ENCODE results near the gene TUBA1B. TPM values are rescaled to one million over a fixed set of nuclear protein-coding genes. Genes with fewer than 3 reads are reported as not detected.
A peak's percentile ranks its signal among the peaks of the same experiment; 100 is the strongest.

TUBA1B gene
- total RNA-seq, 2 experiments from 2014 or later = 1,691 to 1,705 TPM

DNA sequence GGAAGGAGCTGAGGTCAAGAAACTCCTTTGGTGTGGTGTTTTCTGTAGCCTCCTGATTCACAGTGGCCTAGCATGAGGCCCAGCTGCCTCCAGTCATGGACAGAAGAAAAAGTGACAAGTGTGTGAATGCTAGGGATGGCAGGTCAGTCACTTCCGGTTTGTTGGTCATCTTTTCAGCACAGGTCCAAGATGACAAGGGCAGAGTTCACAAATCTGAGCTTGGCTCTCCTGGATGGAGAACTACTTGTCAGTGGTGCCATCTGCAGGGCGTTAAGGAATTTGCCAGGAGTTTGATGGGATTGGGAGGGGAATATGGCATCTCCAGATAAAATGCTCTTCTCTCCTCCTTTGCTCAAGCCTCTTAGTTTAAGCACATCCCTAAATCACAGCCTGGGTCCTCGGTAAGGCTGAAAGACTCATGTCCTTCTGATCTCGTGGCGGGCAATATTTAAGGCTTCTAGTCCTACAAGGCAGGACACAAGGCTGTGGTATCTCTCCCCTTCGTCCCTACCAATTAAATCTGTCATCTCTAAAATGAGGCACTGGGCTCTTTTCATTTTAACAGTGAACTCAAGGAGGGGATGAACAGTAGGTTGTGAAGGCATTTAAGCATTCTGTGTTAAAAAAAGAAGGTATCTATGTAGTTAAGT is 10.0 kb downstream of the TUBA1B start:
- POLR2A ChIA-PET = interaction anchor here (1.0 to 4.4 kb wide), 2 partner anchors 10 to 13 kb away, joined by 3 to 43 read pairs; partner anchors contain the start of gene TUBA1B

GRCh38 chr12:49111206-49111605 is 20.0 kb downstream of the TUBA1B start:
- CTCF ChIA-PET = interaction anchor here (1.0 to 5.8 kb wide), 17 partner anchors 9 to 124 kb away, joined by 3 to 46 read pairs (median 5); partner anchors contain the start of genes DHH, RHEBL1 and TUBA1B
- Mint-ChIP-seq H3K4me3 (peak overlapping the region; percentile 88), H3K9me3 (no peaks in the 10 kb centered on the region), H3K27ac (peak overlapping the region; percentile 82), H3K27me3 (peaks cover 2% of the 10 kb centered on the region), H3K4me1 (peaks cover 29% of the 10 kb centered on the region), H3K36me3 (ENCODE audit: low read depth) (peaks cover 10% of the 10 kb centered on the region)
- DNase-seq = no peak
- POLR2A ChIA-PET = interaction anchor here (1.0 to 6.7 kb wide), 12 partner anchors 9 to 77 kb away, joined by 3 to 132 read pairs (median 8); partner anchors contain the start of genes DHH, RHEBL1, TUBA1A and TUBA1B

More for the DNA sequence above, 10.0 kb downstream of the TUBA1B start:
- Mint-ChIP-seq H3K27ac (no peak overlapping the region), H3K9me3 (no peaks in the 10 kb centered on the region), H3K27me3 (peaks cover 3% of the 10 kb centered on the region), H3K36me3 (ENCODE audit: low read depth) (peaks cover 4% of the 10 kb centered on the region), H3K4me3 (no peak overlapping the region), H3K4me1 (no peaks in the 10 kb centered on the region)
- DNase-seq = no peak
- CTCF ChIA-PET = interaction anchor here (0.7 kb wide), 1 partner anchor 9 kb away, joined by 3 read pairs; no protein-coding TSS in a partner anchor

GRCh38 chr12:49110464-49111155 is 20.6 kb downstream of the TUBA1B start, which contains the start of gene LMBR1L:
LMBR1L (minus strand) TSS chr12:49110847; CDS start chr12:49110555, 292 bp downstream.
- peak within 1 kb of the TSS; percentile 82 for H3K27ac Mint-ChIP-seq
- CTCF ChIA-PET = interaction anchor here (1.0 to 5.8 kb wide), 18 partner anchors 10 to 125 kb away, joined by 3 to 46 read pairs (median 5); partner anchors contain the start of genes DHH, RHEBL1 and TUBA1B
- peaks cover 31% of the 10 kb centered on the region for H3K4me1 Mint-ChIP-seq
- H3K4me3 Mint-ChIP-seq = peak within 1 kb of the TSS; percentile 88
- DNase-seq = peak; percentile 97
- POLR2A ChIA-PET = interaction anchor here (0.8 to 6.7 kb wide), 16 partner anchors 9 to 154 kb away, joined by 3 to 132 read pairs (median 8); partner anchors contain the start of genes DHH, RHEBL1, TUBA1A and TUBA1B
- peaks cover 11% of the 10 kb centered on the region for H3K36me3 Mint-ChIP-seq (ENCODE audit: low read depth)
- peaks cover 2% of the 10 kb centered on the region for H3K27me3 Mint-ChIP-seq
- H3K9me3 Mint-ChIP-seq = no peaks in the 10 kb centered on the region

DNA sequence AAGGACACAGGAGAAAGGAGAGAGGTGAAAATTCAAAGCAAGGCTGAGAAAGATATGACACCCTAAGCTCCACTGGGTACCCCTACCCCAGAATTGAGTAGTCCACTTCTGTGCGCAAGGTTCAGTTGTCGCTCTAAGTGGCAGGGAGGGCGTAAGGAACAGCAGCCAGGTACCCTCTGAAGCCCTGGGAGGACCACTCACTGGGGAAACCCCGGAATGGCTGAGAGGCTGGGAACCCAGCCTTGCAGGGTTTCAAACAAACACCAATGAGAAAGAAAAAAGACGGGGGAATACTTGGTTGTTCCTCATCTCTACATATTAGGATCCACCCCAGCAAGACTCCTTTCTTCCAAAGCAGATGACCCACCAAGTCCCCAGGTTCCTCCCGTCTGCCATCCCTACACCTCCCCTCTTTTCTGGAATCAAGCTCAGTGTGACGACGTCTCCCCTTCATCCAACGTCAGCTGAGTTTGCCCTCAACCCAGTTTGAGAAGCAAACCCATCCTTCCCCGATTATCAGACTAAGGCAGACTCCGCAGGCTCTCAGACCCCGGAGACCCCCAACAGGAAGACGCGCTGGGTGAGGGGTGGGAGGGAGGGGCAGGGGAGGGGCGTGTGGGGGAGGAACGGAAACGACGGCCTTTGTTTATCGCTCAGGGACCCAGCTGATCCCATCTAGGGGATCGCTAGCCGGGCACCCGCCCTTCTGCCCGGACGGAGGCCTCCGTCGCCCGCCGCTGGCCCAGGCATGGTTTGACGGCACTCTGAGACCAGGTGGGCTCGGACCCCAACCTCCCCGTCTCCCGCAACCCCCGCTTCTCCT is 21.3 kb downstream of the TUBA1B start:
- Mint-ChIP-seq H3K9me3 (no peaks in the 10 kb centered on the region), H3K27me3 (no peaks in the 10 kb centered on the region), H3K36me3 (ENCODE audit: low read depth) (peaks cover 11% of the 10 kb centered on the region), H3K4me3 (peak overlapping the region; percentile 88), H3K27ac (peak overlapping the region; percentile 82), H3K4me1 (peaks cover 31% of the 10 kb centered on the region)
- ChIA-PET POLR2A (interaction anchor here (0.8 to 6.7 kb wide), 16 partner anchors 9 to 155 kb away, joined by 3 to 132 read pairs (median 8); partner anchors contain the start of genes DHH, RHEBL1, TUBA1A and TUBA1B), CTCF (interaction anchor here (1.0 to 5.8 kb wide), 14 partner anchors 10 to 125 kb away, joined by 3 to 46 read pairs (median 5); partner anchors contain the start of genes DHH, RHEBL1 and TUBA1B)
- DNase-seq = peak; percentile 35

DNA sequence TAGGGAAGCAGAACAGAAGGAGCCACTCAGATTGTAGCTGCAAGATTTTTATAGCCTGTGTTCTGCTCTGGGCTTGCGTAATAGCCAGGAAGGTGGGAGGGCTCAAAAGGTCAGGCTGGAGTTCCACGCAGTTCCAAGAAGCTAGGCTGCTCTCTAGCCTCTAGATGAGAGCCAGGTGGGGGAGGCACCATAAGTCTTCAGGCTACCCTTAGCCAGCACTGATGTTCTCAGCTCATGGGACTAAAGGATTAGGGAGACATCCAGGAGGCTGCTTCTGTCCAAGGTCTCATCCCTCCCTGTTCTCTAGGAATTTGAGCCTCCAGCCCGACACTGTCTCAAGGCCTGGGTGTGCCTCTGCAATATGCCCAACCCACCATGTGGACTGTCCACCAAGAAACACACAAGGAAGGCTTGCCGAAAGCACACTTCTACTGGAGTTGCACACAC is 22.2 kb downstream of the TUBA1B start:
- ChIA-PET POLR2A (interaction anchor here (0.7 to 6.7 kb wide), 6 partner anchors 12 to 61 kb away, joined by 3 to 132 read pairs (median 14); partner anchors contain the start of genes DHH and TUBA1B), CTCF (interaction anchor here (1.0 to 5.8 kb wide), 8 partner anchors 11 to 188 kb away, joined by 3 to 46 read pairs (median 26); partner anchors contain the start of genes DHH, RHEBL1 and TUBA1B)
- Mint-ChIP-seq H3K36me3 (ENCODE audit: low read depth) (peaks cover 14% of the 10 kb centered on the region), H3K9me3 (no peaks in the 10 kb centered on the region), H3K4me3 (peak overlapping the region; percentile 88), H3K27ac (no peak overlapping the region), H3K4me1 (peaks cover 33% of the 10 kb centered on the region), H3K27me3 (no peaks in the 10 kb centered on the region)
- no peak for DNase-seq

DNA sequence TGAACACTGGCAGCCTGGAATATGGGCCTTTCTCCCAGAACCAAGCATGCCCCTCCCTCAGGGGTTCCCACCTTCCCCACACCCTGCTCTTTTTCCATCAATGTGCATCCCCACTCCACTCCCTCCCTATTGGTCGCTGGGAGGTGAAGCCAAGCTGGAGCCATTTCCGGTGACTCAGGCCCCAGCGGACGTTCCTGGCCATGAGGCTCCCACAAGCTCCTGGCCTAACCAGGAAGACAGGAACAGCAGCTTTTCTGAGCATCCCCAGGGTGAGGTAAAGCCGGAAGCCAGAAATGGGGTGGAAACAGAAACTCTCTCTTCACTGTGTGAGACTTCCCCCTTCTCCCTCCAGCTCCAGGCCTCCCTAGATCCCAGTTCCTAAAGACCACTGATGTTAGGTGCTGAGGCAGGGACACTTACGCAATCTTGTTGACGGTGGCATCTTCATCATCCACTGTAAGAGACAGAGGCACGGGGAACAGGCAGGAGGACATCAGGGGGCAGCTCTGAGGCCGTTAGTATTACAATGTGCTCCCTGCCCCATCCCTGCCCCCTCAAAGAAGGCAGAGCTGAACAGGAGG is 25.6 kb downstream of the TUBA1B start:
- POLR2A ChIA-PET = interaction anchor here (1.3 to 9.1 kb wide), 3 partner anchors 26 to 253 kb away, joined by 3 to 81 read pairs (median 7); partner anchors contain the start of genes DDX23, TUBA1A and TUBA1B
- peaks cover 33% of the 10 kb centered on the region for H3K36me3 Mint-ChIP-seq (ENCODE audit: low read depth)
- H3K27ac Mint-ChIP-seq = no peak overlapping the region
- no peaks in the 10 kb centered on the region for H3K27me3 Mint-ChIP-seq
- peaks cover 28% of the 10 kb centered on the region for H3K4me1 Mint-ChIP-seq
- H3K4me3 Mint-ChIP-seq = no peak overlapping the region
- CTCF ChIA-PET = interaction anchor here (0.7 to 2.4 kb wide), 4 partner anchors 12 to 117 kb away, joined by 4 to 10 read pairs (median 4); partner anchors contain the start of genes DHH and RHEBL1
- H3K9me3 Mint-ChIP-seq = no peaks in the 10 kb centered on the region
- no peak for DNase-seq

DNA sequence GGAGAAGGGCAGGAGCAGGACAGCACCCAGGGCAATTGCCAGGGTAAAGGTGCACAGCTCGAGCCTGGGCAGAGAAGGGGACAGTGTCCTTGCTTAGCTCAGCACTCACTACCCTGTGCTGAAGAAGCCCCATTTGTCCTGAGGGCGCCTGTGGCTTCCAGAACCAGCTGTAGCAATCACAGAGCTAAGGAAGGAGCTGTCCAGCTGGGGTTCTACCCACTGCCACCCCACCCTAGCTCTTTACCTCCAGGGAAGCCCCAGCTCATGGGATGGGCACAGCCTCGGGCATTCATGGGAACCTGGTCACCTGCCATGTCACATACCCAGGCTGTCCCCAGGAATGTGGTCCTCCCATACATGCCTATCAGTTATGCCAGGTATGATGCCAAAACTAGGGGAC is 26.4 kb downstream of the TUBA1B start:
- ChIA-PET POLR2A (interaction anchor here (1.0 to 9.1 kb wide), 4 partner anchors 18 to 253 kb away, joined by 3 to 81 read pairs (median 5); partner anchors contain the start of genes DDX23, TUBA1A and TUBA1B), CTCF (interaction anchor here (1.5 to 2.4 kb wide), 3 partner anchors 12 to 35 kb away, joined by 4 to 10 read pairs (median 5); partner anchors contain the start of gene RHEBL1)
- Mint-ChIP-seq H3K36me3 (ENCODE audit: low read depth) (peaks cover 39% of the 10 kb centered on the region), H3K4me1 (peaks cover 26% of the 10 kb centered on the region), H3K27me3 (no peaks in the 10 kb centered on the region), H3K27ac (no peak overlapping the region), H3K4me3 (no peak overlapping the region), H3K9me3 (no peaks in the 10 kb centered on the region)
- no peak for DNase-seq

DNA sequence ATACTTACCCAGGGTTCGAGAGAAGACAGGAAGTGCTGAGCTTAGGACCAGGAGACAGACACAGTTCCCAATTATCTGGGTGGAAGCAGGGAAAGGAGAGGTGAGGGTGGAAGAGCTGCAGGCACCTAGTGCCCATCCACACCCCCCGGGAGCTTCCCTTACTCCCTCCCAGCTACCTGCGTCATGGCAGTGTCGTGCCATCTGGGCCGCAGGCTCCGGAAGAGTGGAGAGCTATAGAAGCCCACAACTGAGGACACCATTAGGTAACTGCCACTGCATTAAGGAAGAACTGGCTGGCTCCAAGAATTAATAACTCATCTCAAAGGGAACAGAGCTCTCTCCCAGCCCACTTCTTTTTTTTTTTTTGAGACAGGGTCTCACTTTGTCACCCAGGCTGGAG is 30.8 kb downstream of the TUBA1B start:
- H3K27me3 Mint-ChIP-seq = peaks cover 4% of the 10 kb centered on the region
- H3K9me3 Mint-ChIP-seq = no peaks in the 10 kb centered on the region
- ChIA-PET POLR2A (interaction anchor here (1.2 to 9.1 kb wide), 5 partner anchors 10 to 57 kb away, joined by 5 to 81 read pairs (median 5); partner anchors contain the start of genes LMBR1L and TUBA1B), CTCF (interaction anchor here (0.6 to 5.4 kb wide), 8 partner anchors 9 to 161 kb away, joined by 3 to 112 read pairs (median 12); partner anchors contain the start of genes LMBR1L and TUBA1B)
- peaks cover 50% of the 10 kb centered on the region for H3K36me3 Mint-ChIP-seq (ENCODE audit: low read depth)
- no peak overlapping the region for H3K27ac Mint-ChIP-seq
- H3K4me3 Mint-ChIP-seq = no peak overlapping the region
- DNase-seq = no peak
- peaks cover 5% of the 10 kb centered on the region for H3K4me1 Mint-ChIP-seq

DNA sequence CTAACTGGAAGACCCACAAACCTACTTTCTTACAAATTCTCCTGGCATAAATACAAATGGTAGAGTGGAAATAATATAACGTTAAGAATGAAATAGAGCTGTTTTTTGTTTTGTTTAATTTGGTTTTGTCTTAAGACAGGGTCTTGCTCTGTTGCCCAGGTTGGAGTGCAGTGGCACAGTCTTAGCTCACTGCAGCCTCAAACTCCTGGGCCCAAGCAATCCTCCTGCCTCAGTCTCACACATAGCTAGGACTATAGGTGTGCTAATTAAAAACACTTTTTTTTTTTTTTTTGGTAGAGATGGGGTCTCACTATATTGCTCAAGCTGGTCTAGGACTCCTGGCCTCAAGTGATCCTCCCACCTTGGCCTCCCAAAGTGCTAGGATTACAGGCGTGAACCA is 32.5 kb downstream of the TUBA1B start:
- CTCF ChIA-PET = interaction anchor here (0.6 to 5.4 kb wide), 25 partner anchors 11 to 576 kb away, joined by 3 to 112 read pairs (median 5); partner anchors contain the start of genes LMBR1L, RHEBL1, TUBA1B and WNT1
- H3K4me3 Mint-ChIP-seq = no peak overlapping the region
- POLR2A ChIA-PET = interaction anchor here (0.7 to 9.1 kb wide), 8 partner anchors 9 to 166 kb away, joined by 3 to 81 read pairs (median 5); partner anchors contain the start of genes LMBR1L, TUBA1B and TUBA1C
- H3K4me1 Mint-ChIP-seq = peaks cover 12% of the 10 kb centered on the region
- H3K36me3 Mint-ChIP-seq (ENCODE audit: low read depth) = peaks cover 53% of the 10 kb centered on the region
- no peaks in the 10 kb centered on the region for H3K9me3 Mint-ChIP-seq
- H3K27ac Mint-ChIP-seq = no peak overlapping the region
- DNase-seq = no peak
- peaks cover 18% of the 10 kb centered on the region for H3K27me3 Mint-ChIP-seq

GRCh38 chr12:49098035-49098451 is 33.2 kb downstream of the TUBA1B start:
- H3K27me3 Mint-ChIP-seq = peaks cover 25% of the 10 kb centered on the region
- H3K36me3 Mint-ChIP-seq (ENCODE audit: low read depth) = peaks cover 48% of the 10 kb centered on the region
- CTCF ChIA-PET = interaction anchor here (0.6 to 5.4 kb wide), 25 partner anchors 11 to 245 kb away, joined by 3 to 112 read pairs (median 5); partner anchors contain the start of genes LMBR1L, RHEBL1, TUBA1B and WNT1
- POLR2A ChIA-PET = interaction anchor here (1.0 to 9.1 kb wide), 4 partner anchors 10 to 33 kb away, joined by 3 to 81 read pairs (median 8); partner anchors contain the start of genes LMBR1L and TUBA1B
- DNase-seq = peak; percentile 69
- H3K4me3 Mint-ChIP-seq = no peak overlapping the region
- no peaks in the 10 kb centered on the region for H3K9me3 Mint-ChIP-seq
- H3K27ac Mint-ChIP-seq = no peak overlapping the region
- peaks cover 16% of the 10 kb centered on the region for H3K4me1 Mint-ChIP-seq

GRCh38 chr12:49097381-49097780 is 33.8 kb downstream of the TUBA1B start:
- Mint-ChIP-seq H3K27ac (no peak overlapping the region), H3K36me3 (ENCODE audit: low read depth) (peaks cover 47% of the 10 kb centered on the region), H3K9me3 (no peaks in the 10 kb centered on the region), H3K27me3 (peaks cover 31% of the 10 kb centered on the region), H3K4me1 (peaks cover 19% of the 10 kb centered on the region), H3K4me3 (no peak overlapping the region)
- no peak for DNase-seq
- POLR2A ChIA-PET = interaction anchor here (1.6 to 9.1 kb wide), 3 partner anchors 9 to 34 kb away, joined by 8 to 81 read pairs (median 9); partner anchors contain the start of genes LMBR1L and TUBA1B
- CTCF ChIA-PET = interaction anchor here (0.6 to 5.4 kb wide), 9 partner anchors 10 to 241 kb away, joined by 3 to 112 read pairs (median 14); partner anchors contain the start of genes LMBR1L, RHEBL1, TUBA1B and WNT1
